Sigmoid colon (tissue), 4 donors: ENCODE results near the gene SMIM14.

Experiments
- EP300 ChIP-seq, 4 donors: sonication (generic); formaldehyde crosslinking; IDR thresholded peaks; one replicate each; pipeline ENCODE4 v1.6.1; 2017; ENCODE audit warnings: antibody characterized with exemption in 4 of 4
- POLR2A ChIP-seq, 2 donors: fragments of 450-650 bp; IDR thresholded peaks; one replicate each; pipeline ENCODE4 v1.6.1; 2016; ENCODE audit warnings: antibody characterized with exemption in 2 of 2, mild to moderate bottlenecking in 2 of 2, moderate library complexity in 2 of 2
- POLR2AphosphoS5 ChIP-seq, 4 donors: sonication (generic); formaldehyde crosslinking; IDR thresholded peaks; one replicate each; pipeline ENCODE4 v1.6.1; 2017; ENCODE audit warnings: antibody characterized with exemption in 4 of 4
- TF ChIP-seq, protein P1 (sequence below), 4 experiments: fragments of 450-650 bp in 3 of 4; fragments of 200-600 bp in 1 of 4; IDR thresholded peaks; one replicate each; pipeline ENCODE4 v1.5.1; 2016 to 2019; ENCODE audit warnings: antibody characterized with exemption in 4 of 4, mild to moderate bottlenecking in 3 of 4, moderate library complexity in 2 of 4

DNA sequence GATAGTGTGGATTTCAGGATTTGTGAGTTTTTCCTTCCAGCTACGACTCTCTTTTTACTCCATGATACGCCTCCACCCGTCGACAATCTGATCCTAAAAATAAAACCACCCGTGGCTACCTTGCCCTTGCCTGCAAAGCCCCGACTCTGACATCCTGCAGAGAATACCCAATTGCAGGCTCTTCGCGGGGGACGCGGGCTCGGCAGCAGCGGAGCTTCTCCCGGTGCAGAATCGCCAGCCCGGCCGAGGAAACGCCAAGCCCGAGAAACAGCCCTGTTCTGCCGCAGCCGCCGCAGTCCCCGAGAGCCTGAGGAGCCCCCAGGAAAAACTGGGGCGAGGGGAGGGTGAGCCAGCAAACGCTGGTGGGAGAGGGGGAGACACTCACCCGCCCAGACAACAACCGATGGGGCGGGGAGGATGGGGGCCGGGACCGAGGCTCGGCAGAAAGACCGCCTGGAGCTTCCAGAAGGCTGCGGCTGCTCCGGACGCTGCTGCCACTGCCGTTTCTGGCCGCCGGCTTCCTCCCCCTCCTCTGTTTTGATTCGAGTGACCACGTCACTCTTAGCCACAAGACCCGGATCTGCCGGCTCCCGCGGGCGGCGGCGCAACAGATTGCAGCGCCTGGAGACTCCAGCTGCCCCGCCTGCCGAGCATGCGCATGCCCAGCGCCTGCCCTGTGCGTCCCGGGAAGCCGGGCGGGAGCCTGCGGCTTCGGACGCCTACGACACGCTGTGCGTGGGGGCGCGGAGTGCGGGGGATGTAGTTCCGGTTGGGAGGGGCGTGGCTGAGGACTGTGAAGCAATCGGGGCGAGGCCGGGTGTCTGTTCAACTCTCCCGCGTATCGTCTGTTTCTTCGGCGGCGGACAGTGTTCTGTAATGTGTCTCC lies at the start of gene SMIM14:
- TF ChIP-seq POLR2A (IDR thresholded peaks at IDR 0.05) = peak; percentile 90 to 93
- TF ChIP-seq, protein P1, sequence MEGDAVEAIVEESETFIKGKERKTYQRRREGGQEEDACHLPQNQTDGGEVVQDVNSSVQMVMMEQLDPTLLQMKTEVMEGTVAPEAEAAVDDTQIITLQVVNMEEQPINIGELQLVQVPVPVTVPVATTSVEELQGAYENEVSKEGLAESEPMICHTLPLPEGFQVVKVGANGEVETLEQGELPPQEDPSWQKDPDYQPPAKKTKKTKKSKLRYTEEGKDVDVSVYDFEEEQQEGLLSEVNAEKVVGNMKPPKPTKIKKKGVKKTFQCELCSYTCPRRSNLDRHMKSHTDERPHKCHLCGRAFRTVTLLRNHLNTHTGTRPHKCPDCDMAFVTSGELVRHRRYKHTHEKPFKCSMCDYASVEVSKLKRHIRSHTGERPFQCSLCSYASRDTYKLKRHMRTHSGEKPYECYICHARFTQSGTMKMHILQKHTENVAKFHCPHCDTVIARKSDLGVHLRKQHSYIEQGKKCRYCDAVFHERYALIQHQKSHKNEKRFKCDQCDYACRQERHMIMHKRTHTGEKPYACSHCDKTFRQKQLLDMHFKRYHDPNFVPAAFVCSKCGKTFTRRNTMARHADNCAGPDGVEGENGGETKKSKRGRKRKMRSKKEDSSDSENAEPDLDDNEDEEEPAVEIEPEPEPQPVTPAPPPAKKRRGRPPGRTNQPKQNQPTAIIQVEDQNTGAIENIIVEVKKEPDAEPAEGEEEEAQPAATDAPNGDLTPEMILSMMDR (IDR thresholded peaks at IDR 0.05) = peak in 1 of 4 experiments; percentile 28
- peak in 2 of 4 donors; percentile 12 to 87 for TF ChIP-seq EP300 (IDR thresholded peaks at IDR 0.05)
- peak; percentile 94 to 99 (median 98) for TF ChIP-seq POLR2AphosphoS5 (IDR thresholded peaks at IDR 0.05)
